ENCODE data around the gene RNF43. TPM values are rescaled to one million over a fixed set of nuclear protein-coding genes. Genes with fewer than 3 reads are reported as not detected.

RNF43 gene
- polyA plus RNA-seq, 1 donor from 2014 or later: not detected

Other genes with a start within 250 kb of the RNF43 start
- not detected in 2 replicates for gene EPX, start 224.8 kb downstream of the RNF43 start, polyA plus RNA-seq
- 32.9 and 42.1 TPM in 2 replicates for gene MKS1, start 198.3 kb downstream of the RNF43 start, polyA plus RNA-seq
- not detected in 2 replicates for gene LPO, start 178.9 kb downstream of the RNF43 start, polyA plus RNA-seq
- not detected in 2 replicates for gene MPO, start 136.6 kb downstream of the RNF43 start, polyA plus RNA-seq
- gene TSPOAP1, start 88.7 kb downstream of the RNF43 start, polyA plus RNA-seq: 103 and 125 TPM in 2 replicates
- gene SUPT4H1, start 65.3 kb downstream of the RNF43 start, polyA plus RNA-seq: 84.2 and 109 TPM in 2 replicates
- 0.21 and 0.32 TPM in 2 replicates for gene HSF5, start 70.9 kb upstream of the RNF43 start, polyA plus RNA-seq
- 124 and 137 TPM in 2 replicates for gene MTMR4, start 97.1 kb upstream of the RNF43 start, polyA plus RNA-seq

All from neural cell (in vitro differentiated cells).